GM10266 (cell line): ENCODE data around the gene SMIM28.
"Not testable (repeated sequence)": the region's sequence is repeated elsewhere in the genome, so short reads cannot be mapped to it uniquely, and the experiment has no call there.

Experiments used
- DNase-seq: peaks from one replicate; pipeline ENCODE4 v3.0.0; 2012; ENCODE audit errors: extremely low spot score
- CTCF ChIP-seq: IDR thresholded peaks from 2 replicates; pipeline ENCODE4 v1.5.1; 2012; ENCODE audit warnings: mild to moderate bottlenecking, low read depth; ENCODE audit not compliant: control insufficient read depth, insufficient read depth; ENCODE audit errors: missing control alignments

The SMIM28 gene

GRCh38 chr6:138424004-138424904 lies 46.5 kb downstream of the SMIM28 start:
- no peak for DNase-seq
- TF ChIP-seq CTCF: no peak

- not testable (repeated sequence) for DNase-seq
Observed at GRCh38 chr6:138425256-138425655, 47.6 kb downstream of the SMIM28 start.

- no peak for TF ChIP-seq CTCF
- DNase-seq: no peak
Observed at GRCh38 chr6:138426500-138427123, 48.9 kb downstream of the SMIM28 start.

- no peak for DNase-seq
- no peak for TF ChIP-seq CTCF
Observed at GRCh38 chr6:138427701-138428100, 50.0 kb downstream of the SMIM28 start.

- DNase-seq: peak; percentile 67
- TF ChIP-seq CTCF: peak; percentile 57
Observed at GRCh38 chr6:138428944-138429598, 51.4 kb downstream of the SMIM28 start.

- DNase-seq: no peak
- no peak for TF ChIP-seq CTCF
Observed at GRCh38 chr6:138429761-138430160, 52.1 kb downstream of the SMIM28 start.

GRCh38 chr6:138430361-138431145 lies 52.8 kb downstream of the SMIM28 start:
- no peak for DNase-seq
- TF ChIP-seq CTCF: no peak
